ENCODE data around the gene FTSJ1. TPM values are rescaled to one million over a fixed set of nuclear protein-coding genes. Genes with fewer than 3 reads are reported as not detected.
"Not testable (repeated sequence)": the region's sequence is repeated elsewhere in the genome, so short reads cannot be mapped to it uniquely, and the experiment has no call there.

Gene FTSJ1
- total and polyA plus RNA-seq, 7 donors, result 14.5 to 48.4 (median 26.7) TPM

DNA sequence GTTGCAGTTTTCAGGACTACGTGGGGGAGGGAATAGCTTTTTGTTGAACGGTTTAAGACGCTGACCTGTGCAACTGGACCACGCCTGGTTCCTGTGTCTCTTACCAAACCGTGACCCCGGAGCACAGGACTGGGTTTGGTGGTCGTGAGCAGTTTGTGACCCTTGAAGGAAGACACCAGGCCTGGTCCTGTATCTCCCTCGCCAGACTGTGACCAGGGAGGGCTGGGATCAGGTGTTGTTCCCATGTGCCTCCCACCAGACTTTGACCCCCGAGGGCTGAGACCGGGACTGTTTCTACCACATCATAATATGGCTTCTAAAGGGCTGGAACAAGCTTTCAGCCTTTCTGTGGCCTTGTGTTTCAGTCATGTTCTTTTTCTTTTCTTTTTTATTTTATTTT lies 46.3 kb downstream of the FTSJ1 start:
- H3K27ac ChIP-seq, result peak overlapping the region; percentile 5
- H3K9me3 ChIP-seq, result no peaks in the 10 kb centered on the region
- TF ChIP-seq, protein P1, sequence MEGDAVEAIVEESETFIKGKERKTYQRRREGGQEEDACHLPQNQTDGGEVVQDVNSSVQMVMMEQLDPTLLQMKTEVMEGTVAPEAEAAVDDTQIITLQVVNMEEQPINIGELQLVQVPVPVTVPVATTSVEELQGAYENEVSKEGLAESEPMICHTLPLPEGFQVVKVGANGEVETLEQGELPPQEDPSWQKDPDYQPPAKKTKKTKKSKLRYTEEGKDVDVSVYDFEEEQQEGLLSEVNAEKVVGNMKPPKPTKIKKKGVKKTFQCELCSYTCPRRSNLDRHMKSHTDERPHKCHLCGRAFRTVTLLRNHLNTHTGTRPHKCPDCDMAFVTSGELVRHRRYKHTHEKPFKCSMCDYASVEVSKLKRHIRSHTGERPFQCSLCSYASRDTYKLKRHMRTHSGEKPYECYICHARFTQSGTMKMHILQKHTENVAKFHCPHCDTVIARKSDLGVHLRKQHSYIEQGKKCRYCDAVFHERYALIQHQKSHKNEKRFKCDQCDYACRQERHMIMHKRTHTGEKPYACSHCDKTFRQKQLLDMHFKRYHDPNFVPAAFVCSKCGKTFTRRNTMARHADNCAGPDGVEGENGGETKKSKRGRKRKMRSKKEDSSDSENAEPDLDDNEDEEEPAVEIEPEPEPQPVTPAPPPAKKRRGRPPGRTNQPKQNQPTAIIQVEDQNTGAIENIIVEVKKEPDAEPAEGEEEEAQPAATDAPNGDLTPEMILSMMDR (IDR thresholded peaks at IDR 0.05), result no peak
- intact Hi-C loops (cut with DNase I), result no loop called here
- 10 to 43% (median 14%) methylated on average over 8 to 10 of the region's 10 CpGs for WGBS, 3 donors
- DNase-seq (no peak), ATAC-seq (peak in 2 of 4 donors; percentile 13 to 30)
- H3K27me3 ChIP-seq (ENCODE audit: insufficient read depth in 3 of 3, low read length in 2 of 3), result no peaks in the 10 kb centered on the region
- peak overlapping the region; percentile 70 for H3K4me3 ChIP-seq
- peaks cover 0 to 7% of the 10 kb centered on the region in 2 donors for H3K36me3 ChIP-seq (ENCODE audit: insufficient read depth in 1 of 2, low read depth in 1 of 2)
- no peaks in the 10 kb centered on the region for H3K4me1 ChIP-seq

DNA sequence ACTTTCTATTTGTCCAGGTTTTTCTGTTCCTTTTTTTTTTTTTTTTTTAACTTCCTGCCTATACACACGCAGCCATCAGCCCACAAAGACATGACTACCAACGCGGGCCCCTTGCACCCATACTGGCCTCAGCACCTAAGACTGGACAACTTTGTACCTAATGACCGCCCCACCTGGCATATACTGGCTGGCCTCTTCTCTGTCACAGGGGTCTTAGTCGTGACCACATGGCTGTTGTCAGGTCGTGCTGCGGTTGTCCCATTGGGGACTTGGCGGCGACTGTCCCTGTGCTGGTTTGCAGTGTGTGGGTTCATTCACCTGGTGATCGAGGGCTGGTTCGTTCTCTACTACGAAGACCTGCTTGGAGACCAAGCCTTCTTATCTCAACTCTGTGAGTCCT lies 47.7 kb downstream of the FTSJ1 start:
- intact Hi-C loops (cut with DNase I), result no loop called here
- ATAC-seq, result no peak
- 88 to 92% (median 91%) methylated on average over 6 to 12 of the region's 12 CpGs for WGBS, 3 donors

DNA sequence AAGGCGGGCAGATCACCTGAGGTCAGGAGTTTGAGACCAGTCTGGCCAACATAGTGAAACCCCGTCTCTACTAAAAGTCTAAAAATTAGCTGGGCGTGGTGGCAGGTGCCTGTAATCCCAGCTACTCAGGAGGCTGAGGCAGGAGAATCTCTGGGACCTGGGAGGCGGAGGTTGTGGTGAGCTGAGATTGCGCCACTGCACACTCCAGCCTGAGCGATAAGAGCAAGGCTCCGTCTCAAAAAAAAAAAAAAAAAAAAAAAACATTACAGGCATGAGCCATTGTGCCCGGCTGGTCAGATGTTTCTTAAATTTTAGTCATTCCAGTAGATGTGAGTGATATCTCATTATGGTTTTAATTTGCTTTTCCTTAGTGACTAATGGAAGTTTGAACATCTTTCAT lies 49.9 kb downstream of the FTSJ1 start:
- 87 to 90% (median 87%) methylated on average over 8 of the region's 8 CpGs for WGBS, 3 donors
- H3K4me3 ChIP-seq; DNase-seq; H3K9me3 ChIP-seq; H3K4me1 ChIP-seq; H3K27me3 ChIP-seq (ENCODE audit: insufficient read depth in 3 of 3, low read length in 2 of 3); H3K27ac ChIP-seq; intact Hi-C loops (cut with DNase I); ATAC-seq: not testable (repeated sequence)
- H3K36me3 ChIP-seq (ENCODE audit: insufficient read depth in 1 of 2, low read depth in 1 of 2), result peaks cover 0 to 12% of the 10 kb centered on the region in 2 donors

More for the DNA sequence above, 47.7 kb downstream of the FTSJ1 start:
- H3K27ac ChIP-seq, result no peak overlapping the region
- no peak for DNase-seq
- H3K4me3 ChIP-seq, result no peak overlapping the region
- TF ChIP-seq, protein P1 (IDR thresholded peaks at IDR 0.05), result no peak
- no peaks in the 10 kb centered on the region for H3K9me3 ChIP-seq
- H3K36me3 ChIP-seq (ENCODE audit: insufficient read depth in 1 of 2, low read depth in 1 of 2), result peaks cover 0 to 12% of the 10 kb centered on the region in 2 donors
- H3K27me3 ChIP-seq (ENCODE audit: insufficient read depth in 3 of 3, low read length in 2 of 3), result no peaks in the 10 kb centered on the region
- H3K4me1 ChIP-seq, result no peaks in the 10 kb centered on the region

DNA sequence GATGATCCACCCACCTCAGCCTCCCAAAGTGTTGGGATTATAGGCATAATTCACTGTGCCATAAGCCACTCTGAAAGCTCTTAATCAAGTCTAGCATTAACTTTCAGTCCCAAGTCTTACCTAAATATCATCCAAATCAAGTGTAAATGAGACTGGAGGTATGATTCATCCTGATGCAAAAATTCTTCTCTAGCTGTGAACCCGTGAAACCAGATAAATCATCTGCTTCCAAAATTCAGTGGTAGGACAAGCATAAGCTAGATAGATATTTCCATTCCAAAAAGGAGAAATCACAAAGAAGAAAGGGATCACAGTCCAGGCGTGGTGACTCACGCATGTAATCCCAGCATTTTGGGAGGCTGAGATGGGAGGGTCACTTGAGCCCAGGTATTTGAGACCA lies 54.7 kb downstream of the FTSJ1 start:
- 84 to 92% (median 91%) methylated on average over 3 of the region's 3 CpGs for WGBS, 3 donors

DNA sequence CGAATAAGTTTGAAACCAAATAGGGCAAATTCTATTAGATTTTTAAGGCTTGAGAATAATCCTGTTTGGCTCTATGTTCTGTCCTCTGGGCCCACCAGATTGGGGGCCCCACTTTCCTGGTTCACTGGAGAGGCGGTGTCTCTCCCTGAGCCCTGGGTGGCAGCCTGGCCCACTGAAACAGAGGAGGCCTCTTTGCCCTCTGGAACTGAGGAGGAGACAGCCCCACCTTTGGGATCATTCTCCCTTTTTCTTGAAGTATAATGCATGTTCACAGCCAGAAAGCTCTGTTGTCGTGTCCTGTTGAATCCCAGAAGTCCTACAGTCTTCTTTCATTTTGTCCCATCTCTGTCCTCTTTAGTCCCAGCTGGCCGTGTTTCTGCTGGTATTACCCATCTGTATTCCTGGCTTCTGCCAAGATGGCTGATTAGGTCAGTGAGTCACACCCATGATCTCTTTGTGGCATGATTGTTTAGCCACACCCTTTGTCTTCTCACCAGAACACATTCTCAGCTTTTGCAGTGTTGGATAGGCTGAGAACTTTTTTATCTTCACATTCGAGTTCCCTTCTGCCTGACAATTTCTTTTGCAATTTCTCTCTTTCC lies 55.5 kb downstream of the FTSJ1 start:
- ATAC-seq, result peak in 3 of 4 donors; percentile 67 to 80 (median 75)
- WGBS, 3 donors, result 56 to 62% (median 58%) methylated on average over 5 of the region's 5 CpGs
- Histone ChIP-seq H3K9me3 (no peaks in the 10 kb centered on the region), H3K27me3 (ENCODE audit: insufficient read depth in 3 of 3, low read length in 2 of 3) (no peaks in the 10 kb centered on the region), H3K4me1 (no peaks in the 10 kb centered on the region), H3K4me3 (no peak overlapping the region), H3K36me3 (ENCODE audit: insufficient read depth in 1 of 2, low read depth in 1 of 2) (peaks cover 0 to 12% of the 10 kb centered on the region in 2 donors), H3K27ac (peak overlapping the region; percentile 30)
- no peak for DNase-seq
- intact Hi-C loops (cut with DNase I), result no loop called here
- TF ChIP-seq, protein P1 (IDR thresholded peaks at IDR 0.05), result no peak

More for the DNA sequence above, 54.7 kb downstream of the FTSJ1 start:
- H3K9me3 ChIP-seq, result no peaks in the 10 kb centered on the region
- ATAC-seq, result no peak
- H3K4me1 ChIP-seq, result no peaks in the 10 kb centered on the region
- no peak overlapping the region for H3K4me3 ChIP-seq
- H3K27ac ChIP-seq, result no peak overlapping the region
- intact Hi-C loops (cut with DNase I), result no loop called here
- TF ChIP-seq, protein P1 (IDR thresholded peaks at IDR 0.05), result no peak
- no peaks in the 10 kb centered on the region for H3K27me3 ChIP-seq (ENCODE audit: insufficient read depth in 3 of 3, low read length in 2 of 3)
- H3K36me3 ChIP-seq (ENCODE audit: insufficient read depth in 1 of 2, low read depth in 1 of 2), result peaks cover 0 to 12% of the 10 kb centered on the region in 2 donors
- DNase-seq, result no peak
